ENCODE data around the gene FOXK2.

GRCh38 chr17:82599674-82600661, 80.4 kb downstream of the FOXK2 start:
- TF ChIP-seq EZH2 (IDR thresholded peaks at IDR 0.05; ENCODE audit: borderline replicate concordance, low read depth, low read length, severe bottlenecking) (no peak), CTCF (IDR thresholded peaks at IDR 0.05; ENCODE audit: extremely low read depth in 1 of 2, insufficient read depth in 1 of 2, low read depth in 1 of 2, low read length in 2 of 2) (no peak), POLR2A (IDR thresholded peaks at IDR 0.05; ENCODE audit: low read depth, low read length) (no peak), MAX (IDR thresholded peaks at IDR 0.05; ENCODE audit: insufficient read depth, insufficient read length) (no peak), JUN (IDR thresholded peaks at IDR 0.05; ENCODE audit: borderline replicate concordance, insufficient read depth, insufficient read length, low read depth) (no peak), POLR2AphosphoS5 (IDR thresholded peaks at IDR 0.05; ENCODE audit: insufficient read depth, low read depth, low read length) (no peak), MYC (IDR thresholded peaks at IDR 0.05; ENCODE audit: low read depth, low read length) (no peak), FOS (IDR thresholded peaks at IDR 0.05; ENCODE audit: borderline replicate concordance, insufficient read depth, low read length) (no peak), GATA2 (IDR thresholded peaks at IDR 0.05; ENCODE audit: insufficient read depth, insufficient read length, low read depth, low read length) (no peak)

Data from endothelial cell of umbilical vein (primary cell).